ENCODE data around the gene ELOVL1. TPM values are rescaled to one million over a fixed set of nuclear protein-coding genes. Genes with fewer than 3 reads are reported as not detected.

Gene ELOVL1
- total and polyA plus RNA-seq, 10 of the 15 experiments (the other 5 are each of a cell fraction or from before 2014, with no cell fraction given) = 58.5 to 139 (median 89.8) TPM

GRCh38 chr1:43349594-43350306 lies 18.1 kb downstream of the ELOVL1 start:
- in situ Hi-C loops (cut with MboI) = no loop called here
- H3K9me3 ChIP-seq (replicated peaks; ENCODE audit: control insufficient read depth, insufficient read depth, low read length) = no peaks in the 10 kb centered on the region
- no peaks in the 10 kb centered on the region for H3K27me3 ChIP-seq (replicated peaks in 1 of 2; ENCODE audit: control insufficient read depth in 2 of 2, insufficient read depth in 2 of 2, low read length in 1 of 2)
- 0 out of 2 replicates have a peak overlapping the region, but pooled peaks have one; percentile 58 for H3K27ac ChIP-seq (ENCODE audit: control insufficient read depth, insufficient read depth)
- peak overlapping the region; percentile 29 for H2AFZ ChIP-seq (ENCODE audit: control insufficient read depth, low read depth, low read length)
- H3K9ac ChIP-seq (ENCODE audit: control insufficient read depth, insufficient read depth, low read length) = peak overlapping the region; percentile 2; the same call in 1 of the 2 replicates
- no peaks in the 10 kb centered on the region for H3K36me3 ChIP-seq (ENCODE audit: control insufficient read depth in 2 of 2, insufficient read depth in 2 of 2, low read length in 1 of 2)
- H3K4me3 ChIP-seq = no peak overlapping the region
- ATAC-seq = no peak
- intact Hi-C loops (cut with micrococcal nuclease; ENCODE audit: unreplicated experiment) = no loop called here
- DNase-seq (ENCODE audit: low read depth, low spot score) = no peak
- ChIA-PET CTCF (no interaction called here), POLR2A (interaction anchor here (1.1 kb wide), 1 partner anchor 8 kb away, joined by 3 read pairs; no protein-coding TSS in a partner anchor), RAD21 (ENCODE audit: unreplicated experiment) (no interaction called here), SMC1A (ENCODE audit: uncharacterized antibody, unreplicated experiment) (no interaction called here)
- BruUV-seq (replicated peaks) = no TSS peak
- FAIRE-seq = peak; percentile 41
- H3K79me2 ChIP-seq (ENCODE audit: control insufficient read depth, insufficient read depth, low read length) = no peaks in the 10 kb centered on the region
- no peaks in the 10 kb centered on the region for H3K4me1 ChIP-seq (ENCODE audit: control insufficient read depth, insufficient read depth, low read length)
- WGBS (ENCODE audit: insufficient coverage, insufficient replicate concordance, low lambda C conversion rate, missing lambda C conversion rate) = 72% methylated on average over 10 of the region's 11 CpGs
- H3K4me2 ChIP-seq (ENCODE audit: control insufficient read depth, insufficient read depth) = peak overlapping the region; percentile 60
- TF ChIP-seq GABPA (IDR thresholded peaks at IDR 0.05; ENCODE audit: low read depth) (no peak), REST (IDR thresholded peaks at IDR 0.05; ENCODE audit: low read depth, low read length) (no peak), SMAD5 (IDR thresholded peaks at IDR 0.05; ENCODE audit: low read depth) (no peak), USF1 (IDR thresholded peaks at IDR 0.05; ENCODE audit: borderline replicate concordance, extremely low read length, insufficient read depth, low read depth, low read length) (no peak), ESRRA (IDR thresholded peaks at IDR 0.05; ENCODE audit: low read length) (no peak)
- no peaks in the 10 kb centered on the region for H4K20me1 ChIP-seq (ENCODE audit: control insufficient read depth, insufficient read depth)
